Thyroid gland (tissue), 4 donors: ENCODE data around the gene TXNL4B. TPM values are rescaled to one million over a fixed set of nuclear protein-coding genes. Genes with fewer than 3 reads are reported as not detected.

Experiments
- DNase-seq, 2 donors: peaks; one replicate each; pipeline ENCODE4 v3.0.0-alpha.2; 2019
- H3K27ac ChIP-seq, 3 donors: fragments of 200-600 bp; sonication (generic); 1 replicate in 2 of 3; 2 replicates in 1 of 3; pipeline ENCODE4 v1.5.1; 2016 to 2019; ENCODE audit warnings: mild to moderate bottlenecking in 1 of 3, moderate library complexity in 1 of 3
- H3K27me3 ChIP-seq: fragments of 200-600 bp; sonication (generic); one replicate; pipeline ENCODE4 v1.5.1; 2019
- H3K36me3 ChIP-seq, 2 donors: fragments of 200-600 bp; sonication (generic); one replicate each; pipeline ENCODE4 v1.5.1; 2016 to 2019
- H3K4me1 ChIP-seq, 2 donors: fragments of 200-600 bp; sonication (generic); one replicate each; pipeline ENCODE4 v1.5.1; 2017 to 2019
- H3K4me3 ChIP-seq, 3 donors: fragments of 200-600 bp; sonication (generic); replicated peaks in 1 of 3; 1 replicate in 2 of 3; 2 replicates in 1 of 3; pipeline ENCODE4 v1.5.1; 2016; ENCODE audit warnings: mild to moderate bottlenecking in 1 of 3
- H3K9me3 ChIP-seq: fragments of 200-600 bp; sonication (generic); one replicate; pipeline ENCODE4 v1.5.1; 2017
- CTCF ChIP-seq, 6 experiments: fragments of 200-600 bp in 3 of 6; fragments of 450-650 bp in 3 of 6; sonication (generic) in 3 of 6; IDR thresholded peaks; one replicate each; pipeline ENCODE4 v1.5.1; 2016 to 2019; ENCODE audit warnings: antibody characterized with exemption in 6 of 6, mild to moderate bottlenecking in 2 of 6, inconsistent platforms in 1 of 6, moderate library complexity in 1 of 6
- POLR2A ChIP-seq, 2 donors: fragments of 450-650 bp; IDR thresholded peaks; one replicate each; pipeline ENCODE4 v1.6.1; 2017; ENCODE audit warnings: antibody characterized with exemption in 2 of 2, mild to moderate bottlenecking in 2 of 2, moderate library complexity in 1 of 2
- WGBS, 2 donors: methylation state at CpG; one replicate each; pipeline ENCODE4 v1.1.5; 2017; 5-methylcytosine and 5-hydroxymethylcytosine counted together
- intact Hi-C: fragments of 100-400 bp; cut with DNase I; formaldehyde crosslinking; loops from one replicate; pipeline ENCODE4 v1.15.1; 2023
- total RNA-seq, 4 donors: library from RNA; depleted of rRNA; stranded (reverse); fragments of >200 nt; gene quantifications; one replicate each; pipeline ENCODE4 v1.2.3, GENCODE V29; 2016

Gene TXNL4B
- total RNA-seq, 4 donors from 2014 or later: 10.7 to 15.0 (median 13.1) TPM

GRCh38 chr16:72072514-72073342 lies 20.7 kb downstream of the TXNL4B start:
- no peaks in the 10 kb centered on the region for H3K27me3 ChIP-seq
- WGBS, 2 donors: 69% methylated on average over 12 of the region's 12 CpGs
- intact Hi-C loops: no loop called here
- no peak for DNase-seq
- H3K36me3 ChIP-seq: no peaks in the 10 kb centered on the region
- no peak overlapping the region for H3K4me3 ChIP-seq
- H3K27ac ChIP-seq: no peak overlapping the region
- TF ChIP-seq CTCF (IDR thresholded peaks at IDR 0.05): no peak
- TF ChIP-seq POLR2A (IDR thresholded peaks at IDR 0.05): no peak
- no peaks in the 10 kb centered on the region for H3K9me3 ChIP-seq
- no peaks in the 10 kb centered on the region for H3K4me1 ChIP-seq

- TF ChIP-seq POLR2A (IDR thresholded peaks at IDR 0.05) (no peak), CTCF (IDR thresholded peaks at IDR 0.05) (no peak)
- Histone ChIP-seq H3K4me3 (no peak overlapping the region), H3K4me1 (no peaks in the 10 kb centered on the region), H3K27me3 (no peaks in the 10 kb centered on the region), H3K9me3 (no peaks in the 10 kb centered on the region), H3K36me3 (no peaks in the 10 kb centered on the region), H3K27ac (no peak overlapping the region)
- intact Hi-C loops: no loop called here
- no peak for DNase-seq
- WGBS, 2 donors: 81 to 86% methylated on average over 4 of the region's 4 CpGs
Measured at GRCh38 chr16:72068930-72069329, 24.5 kb downstream of the TXNL4B start.

- H3K4me1 ChIP-seq: no peaks in the 10 kb centered on the region
- H3K9me3 ChIP-seq: no peaks in the 10 kb centered on the region
- no peak for DNase-seq
- intact Hi-C loops: no loop called here
- TF ChIP-seq POLR2A (IDR thresholded peaks at IDR 0.05) (no peak), CTCF (IDR thresholded peaks at IDR 0.05) (peak in 4 of 6 experiments; percentile 26 to 56 (median 42))
- H3K4me3 ChIP-seq: no peak overlapping the region
- 2 to 6% methylated on average over 1 of the region's 1 CpG for WGBS, 2 donors
- no peaks in the 10 kb centered on the region for H3K27me3 ChIP-seq
- no peak overlapping the region for H3K27ac ChIP-seq
- H3K36me3 ChIP-seq: no peaks in the 10 kb centered on the region
Measured at GRCh38 chr16:72066747-72067146, 26.7 kb downstream of the TXNL4B start.

GRCh38 chr16:72064361-72064894 lies 29.0 kb downstream of the TXNL4B start:
- H3K4me1 ChIP-seq: no peaks in the 10 kb centered on the region
- TF ChIP-seq CTCF (IDR thresholded peaks at IDR 0.05) (no peak), POLR2A (IDR thresholded peaks at IDR 0.05) (no peak)
- intact Hi-C loops: no loop called here
- no peaks in the 10 kb centered on the region for H3K9me3 ChIP-seq
- no peak overlapping the region for H3K27ac ChIP-seq
- H3K27me3 ChIP-seq: no peaks in the 10 kb centered on the region
- H3K36me3 ChIP-seq: no peaks in the 10 kb centered on the region
- no peak for DNase-seq
- 94 to 95% methylated on average over 10 of the region's 10 CpGs for WGBS, 2 donors
- no peak overlapping the region for H3K4me3 ChIP-seq

- 100% methylated on average over 1 of the region's 1 CpG for WGBS, 2 donors
- Histone ChIP-seq H3K9me3 (no peaks in the 10 kb centered on the region), H3K36me3 (no peaks in the 10 kb centered on the region), H3K27me3 (no peaks in the 10 kb centered on the region), H3K27ac (no peak overlapping the region), H3K4me3 (no peak overlapping the region), H3K4me1 (peaks cover 0 to 3% of the 10 kb centered on the region in 2 donors)
- intact Hi-C loops: no loop called here
- TF ChIP-seq CTCF (IDR thresholded peaks at IDR 0.05) (no peak), POLR2A (IDR thresholded peaks at IDR 0.05) (no peak)
- DNase-seq: no peak
Measured at GRCh38 chr16:72061564-72061963, 31.9 kb downstream of the TXNL4B start.
